NCI-H345 (cell line): ENCODE data around the gene QRFP.
A peak's percentile ranks its signal among the peaks of the same experiment; 100 is the strongest.

Experiments
- DNase-seq: peaks from one replicate; lab custom pipeline; 2025; lab: John Stamatoyannopoulos, UW

Gene QRFP

GRCh38 chr9:130933114-130934046, 36.8 kb upstream of the QRFP start:
- DNase-seq, result no peak

- DNase-seq, result no peak
Observed at GRCh38 chr9:130932255-130933079, 35.9 kb upstream of the QRFP start.

DNA sequence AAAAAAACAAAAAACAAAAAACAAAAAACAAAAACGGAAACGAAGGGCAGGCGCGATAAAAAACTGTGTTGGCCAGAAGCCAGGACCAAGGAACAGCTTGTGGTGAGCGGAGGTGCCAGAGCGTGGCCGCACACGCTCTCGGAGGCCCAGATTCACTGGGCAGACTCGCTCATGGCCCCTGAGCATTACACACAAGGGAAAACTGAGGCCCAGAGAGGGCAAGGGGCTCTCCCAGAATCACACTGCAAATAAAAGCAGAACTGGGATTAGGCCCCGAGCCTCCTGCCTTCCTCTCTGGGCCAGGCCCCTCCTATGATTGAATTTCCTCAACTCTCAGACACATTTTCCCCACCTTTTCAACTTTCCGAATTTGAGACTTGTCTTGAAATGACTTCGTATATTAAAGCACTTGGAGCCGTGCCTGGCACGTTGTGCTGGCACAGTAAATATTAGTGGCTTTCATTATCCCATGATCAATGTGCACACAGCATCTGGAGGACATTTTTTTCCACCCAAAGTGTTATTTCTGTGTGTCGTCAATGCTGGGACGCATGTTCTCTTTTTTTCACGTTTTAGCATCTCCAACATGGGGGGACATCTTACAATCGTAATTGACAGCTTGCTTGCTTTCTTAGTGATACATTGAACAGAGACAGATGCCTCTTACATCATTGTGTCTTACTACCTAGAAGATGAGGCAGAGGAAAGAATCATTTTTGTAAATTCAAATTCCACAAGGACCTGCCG, 35.1 kb upstream of the QRFP start:
- DNase-seq, result no peak

DNA sequence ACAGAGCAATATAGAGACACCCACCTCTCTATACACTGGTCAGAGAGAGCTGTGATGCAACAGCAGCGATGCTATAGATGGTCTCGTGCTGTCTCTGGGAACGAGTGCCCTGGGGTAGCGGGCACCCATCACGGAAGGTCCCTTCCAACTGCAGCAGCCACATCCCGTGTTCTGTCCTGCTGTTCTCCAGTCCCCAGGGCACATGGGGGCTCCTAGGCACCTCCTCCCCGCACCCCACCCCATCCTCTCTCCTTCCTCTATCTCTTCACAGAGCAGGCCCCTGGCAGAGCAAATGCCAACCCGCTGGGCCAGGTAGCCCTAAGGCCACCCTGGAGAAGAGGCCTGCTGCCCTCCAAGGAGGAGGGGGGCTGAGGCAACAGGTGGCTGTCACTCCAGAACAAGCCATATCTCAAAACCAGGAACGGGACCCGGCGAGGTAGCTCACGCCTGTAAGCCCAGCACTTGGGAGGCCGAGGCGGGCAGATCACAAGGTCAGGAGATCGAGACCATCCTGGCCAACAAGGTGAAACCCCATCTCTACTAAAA, 34.3 kb upstream of the QRFP start:
- no peak for DNase-seq

- no peak for DNase-seq
Observed at GRCh38 chr9:130930132-130930803, 33.7 kb upstream of the QRFP start.

DNA sequence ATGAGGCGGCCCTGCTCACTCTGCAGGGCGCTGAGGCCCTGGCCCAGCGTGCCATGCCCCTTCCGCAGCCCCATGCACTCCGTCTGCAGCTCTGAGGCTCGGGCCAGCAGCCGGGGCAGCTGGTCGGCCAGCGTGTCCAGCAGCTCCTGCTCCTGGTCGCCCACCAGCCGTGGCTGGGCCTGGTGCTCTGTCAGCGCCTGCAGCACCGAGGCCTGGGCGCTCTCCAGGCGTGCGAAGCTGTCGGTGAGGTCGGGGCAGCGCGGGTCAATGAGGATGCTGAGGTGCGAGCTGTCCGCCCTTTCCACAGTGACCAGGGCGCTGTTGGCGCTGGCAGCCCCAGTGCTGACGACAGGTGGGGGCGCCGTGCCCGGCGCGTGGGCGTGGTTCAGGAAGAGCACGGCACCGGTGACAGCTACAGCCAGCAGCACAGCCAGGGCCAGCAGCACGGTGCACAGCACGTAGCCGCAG, 33.0 kb upstream of the QRFP start:
- no peak for DNase-seq

GRCh38 chr9:130927995-130928900, 31.6 kb upstream of the QRFP start:
- DNase-seq, result peak; percentile 11

DNA sequence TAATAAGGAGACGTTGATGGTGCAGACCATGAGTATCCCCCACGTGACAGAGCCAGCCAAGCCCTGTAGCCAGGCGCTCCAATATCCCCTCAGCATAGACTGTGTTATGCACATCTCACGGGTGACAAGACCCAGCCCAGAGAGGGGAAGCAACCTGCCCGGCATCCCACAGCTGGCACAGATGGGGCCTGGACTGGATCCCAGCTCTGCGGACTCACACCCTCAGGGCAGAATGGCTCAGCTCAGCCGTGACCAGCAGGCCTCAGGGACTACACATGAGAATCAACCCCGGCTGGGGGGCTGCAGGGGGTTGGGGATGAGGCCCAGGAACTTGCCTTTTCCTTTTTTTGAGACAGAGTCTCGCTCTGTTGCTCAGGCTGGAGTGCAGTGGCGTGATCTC, 30.7 kb upstream of the QRFP start:
- DNase-seq, result no peak

DNA sequence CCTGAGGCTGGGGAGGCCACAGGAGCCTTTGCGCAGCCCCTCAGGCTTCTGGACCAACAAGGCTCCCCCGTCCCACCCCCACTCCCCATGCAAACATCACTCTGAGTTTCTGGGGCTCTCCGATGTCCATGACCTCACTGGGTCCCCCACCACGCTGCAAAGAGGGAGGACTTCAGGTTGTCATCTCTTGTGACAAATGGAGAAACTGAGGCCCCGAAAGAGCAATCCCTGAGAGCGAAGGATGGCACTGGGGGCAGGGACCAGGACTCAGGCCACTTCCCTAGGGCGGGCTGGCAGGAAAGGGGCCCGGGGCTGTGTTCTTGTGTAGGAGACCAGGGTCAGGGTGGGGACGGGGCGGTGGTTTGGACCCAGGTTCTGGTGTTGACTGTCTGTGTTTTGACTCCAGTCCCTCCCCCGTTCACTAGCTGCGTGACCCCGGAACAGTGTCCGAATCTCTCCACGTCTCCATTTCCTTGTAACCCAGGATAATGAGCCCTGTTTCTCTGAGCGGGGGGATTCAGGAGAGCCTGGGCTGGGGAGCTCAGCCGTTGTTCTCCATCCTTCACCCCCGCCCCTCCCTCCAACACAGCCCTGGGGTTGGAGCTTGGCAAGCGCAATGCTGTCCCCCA, 28.6 kb upstream of the QRFP start:
- DNase-seq, result no peak

GRCh38 chr9:130924448-130924788, 27.8 kb upstream of the QRFP start:
- DNase-seq, result no peak

- no peak for DNase-seq
Observed at GRCh38 chr9:130923611-130924447, 27.2 kb upstream of the QRFP start.

DNA sequence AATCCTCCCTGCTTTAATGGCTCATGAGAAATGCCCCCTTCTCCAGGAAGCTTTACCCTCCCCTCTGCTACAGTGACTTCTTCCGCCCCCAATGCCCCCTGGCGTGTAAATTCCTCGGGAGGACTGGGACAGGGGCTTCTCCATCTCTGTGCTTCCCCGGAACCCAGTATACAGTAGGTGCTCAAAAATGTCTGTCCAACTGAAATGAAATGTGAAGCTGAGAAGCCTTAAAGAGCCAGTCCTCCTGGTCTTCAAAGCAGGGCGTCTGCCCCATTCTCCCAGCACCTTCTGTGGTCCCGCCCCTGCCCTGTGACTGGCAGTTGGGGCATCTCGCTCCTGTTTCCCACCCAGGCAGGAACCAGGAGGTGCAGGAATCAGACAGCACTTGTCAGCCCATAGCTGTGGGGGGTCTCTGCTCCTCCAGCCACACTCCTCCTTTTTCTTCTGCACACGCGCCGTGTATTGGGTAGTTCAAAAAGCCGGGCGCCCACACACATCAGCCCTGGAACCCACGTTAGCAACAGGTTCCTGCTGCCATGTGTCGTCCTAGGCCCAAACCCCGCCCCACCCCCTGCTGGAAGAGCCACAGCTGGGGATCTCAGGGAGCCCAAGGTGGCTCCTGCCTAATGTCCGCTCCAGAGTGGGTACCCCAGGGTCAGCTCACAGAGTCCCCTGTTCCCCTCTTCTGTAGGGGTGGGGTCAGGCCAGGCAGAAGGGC, 26.4 kb upstream of the QRFP start:
- DNase-seq, result no peak

GRCh38 chr9:130921989-130922892, 25.6 kb upstream of the QRFP start:
- no peak for DNase-seq

- no peak for DNase-seq
Observed at GRCh38 chr9:130921300-130921988, 24.8 kb upstream of the QRFP start.

DNA sequence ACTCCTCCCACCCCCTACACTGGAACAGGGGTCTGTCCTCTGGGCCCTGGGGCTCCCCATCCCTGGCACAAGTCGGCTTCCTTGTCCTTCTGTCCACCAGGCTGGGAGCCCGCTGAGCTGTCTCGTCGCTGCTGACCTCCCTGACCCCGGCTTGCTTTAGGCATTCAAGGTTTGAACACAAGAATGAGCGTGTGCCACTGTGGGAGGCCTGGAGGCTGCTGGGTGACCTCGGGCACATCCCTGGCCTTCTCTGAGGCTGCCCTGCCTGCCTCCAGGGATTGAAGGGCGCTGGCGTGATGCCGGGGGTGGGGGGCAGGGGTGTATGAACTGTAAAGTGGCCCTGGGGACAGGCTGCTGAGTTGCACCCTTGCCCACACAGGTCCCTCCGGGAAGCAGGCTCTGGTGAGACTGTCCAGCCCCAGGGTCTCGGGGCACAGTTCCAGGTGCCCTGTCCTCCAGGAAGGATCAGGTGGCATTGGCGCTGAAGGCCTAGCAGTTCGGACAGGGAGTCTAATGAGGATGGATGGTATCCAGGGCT, 24.2 kb upstream of the QRFP start:
- DNase-seq, result no peak

GRCh38 chr9:130920233-130920632, 23.6 kb upstream of the QRFP start:
- DNase-seq, result no peak
